ENCODE data around the gene TMC5. TPM values are rescaled to one million over a fixed set of nuclear protein-coding genes. Genes with fewer than 3 reads are reported as not detected.

TMC5 gene
- polyA plus RNA-seq, 1 of the 3 experiments (the other 2 are of a cell fraction), result not detected

DNA sequence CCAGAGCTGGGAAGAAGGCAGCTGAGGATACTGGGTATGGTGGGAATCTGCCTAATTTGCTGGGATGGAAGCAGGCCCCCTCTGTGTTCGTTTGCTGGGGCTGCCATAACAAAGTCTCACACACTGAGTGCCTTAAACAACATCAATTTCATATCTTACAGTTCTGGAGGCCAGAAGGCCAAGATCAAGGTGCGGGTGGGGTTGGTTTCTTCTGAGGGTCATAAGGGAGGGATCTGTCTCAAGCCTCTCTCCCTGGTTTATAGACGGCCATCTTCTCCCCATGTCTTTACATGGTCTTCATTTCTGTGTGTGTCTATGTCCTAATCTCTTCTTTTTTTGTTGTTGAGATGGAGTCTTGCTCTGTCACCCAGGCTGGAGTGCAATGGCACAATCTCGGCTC is 68.4 kb downstream of the TMC5 start (continued):
- no peak for TF ChIP-seq MXI1 (IDR thresholded peaks at IDR 0.05; ENCODE audit: low read depth, low read length)

- H3K4me2 ChIP-seq, result no peak overlapping the region
- no peak overlapping the region for H3K4me3 ChIP-seq (ENCODE audit: low read depth in 2 of 2, low read length in 1 of 2)
- POLR2A ChIA-PET, result no interaction called here
- H3F3A ChIP-seq (replicated peaks; ENCODE audit: insufficient read depth), result no peaks in the 10 kb centered on the region
- TF ChIP-seq SMC3 (IDR thresholded peaks at IDR 0.05; ENCODE audit: low read depth, low read length) (no peak), ZBTB33 (IDR thresholded peaks at IDR 0.05; ENCODE audit: borderline replicate concordance, low read depth) (no peak), RCOR1 (IDR thresholded peaks at IDR 0.05; ENCODE audit: low read length) (no peak), JUND (IDR thresholded peaks at IDR 0.05) (no peak), NFIC (IDR thresholded peaks at IDR 0.05; ENCODE audit: borderline replicate concordance) (no peak), EP300 (IDR thresholded peaks at IDR 0.05; ENCODE audit: borderline replicate concordance in 1 of 2, low read depth in 1 of 2, low read length in 1 of 2) (no peak), MEF2A (IDR thresholded peaks at IDR 0.05; ENCODE audit: borderline replicate concordance, low read depth) (no peak)
- no peaks in the 10 kb centered on the region for H3K36me3 ChIP-seq (replicated peaks in 1 of 2; ENCODE audit: control insufficient read depth in 1 of 2, insufficient read depth in 2 of 2, low read length in 1 of 2)
- H3K27me3 ChIP-seq (ENCODE audit: insufficient read depth), result no peaks in the 10 kb centered on the region
- DNase-seq, result no peak
- no peaks in the 10 kb centered on the region for H3K9me3 ChIP-seq
- no peaks in the 10 kb centered on the region for H3K79me2 ChIP-seq (ENCODE audit: insufficient read depth)
- no peak overlapping the region for H3K9ac ChIP-seq
- 72% methylated on average over 10 of the region's 10 CpGs for WGBS (ENCODE audit: low lambda C conversion rate)
- H3K9me2 ChIP-seq, result no peaks in the 10 kb centered on the region
- CTCF ChIA-PET, result interaction anchor here (1.0 to 1.8 kb wide), 2 partner anchors 16 to 401 kb away, joined by 3 to 7 read pairs; no protein-coding TSS in a partner anchor
- no peak overlapping the region for H2AFZ ChIP-seq (ENCODE audit: low read depth)
- H3K27ac ChIP-seq (ENCODE audit: low read depth in 2 of 2, low read length in 1 of 2), result no peak overlapping the region
- H3K4me1 ChIP-seq (ENCODE audit: control insufficient read depth in 1 of 2, insufficient read depth in 2 of 2, low read depth in 1 of 2, low read length in 1 of 2), result no peaks in the 10 kb centered on the region
- H4K20me1 ChIP-seq (ENCODE audit: insufficient read depth), result no peaks in the 10 kb centered on the region
These were observed 69.2 kb downstream of the TMC5 start for GRCh38 chr16:19486750-19487325.

DNA sequence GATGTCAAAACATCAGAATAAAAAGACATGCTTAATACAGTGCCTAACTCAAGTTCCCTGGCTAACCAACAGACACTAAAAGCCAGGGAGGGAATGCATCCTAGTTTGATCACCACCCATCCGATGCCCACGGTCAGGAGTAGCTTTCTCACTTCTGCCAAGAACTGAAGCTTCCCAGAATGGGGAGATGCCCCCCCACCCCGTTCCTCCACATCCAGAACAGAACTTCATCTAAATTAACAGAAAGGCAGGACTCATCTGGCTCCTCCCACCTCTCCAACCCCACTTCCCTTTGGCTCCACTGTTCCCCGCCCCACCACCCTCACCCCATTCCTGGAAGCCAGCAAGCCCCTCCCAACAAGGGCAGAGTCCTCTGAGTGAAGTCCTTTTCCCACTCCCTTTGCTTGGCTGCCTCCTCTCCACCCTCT is 70.5 kb downstream of the TMC5 start:
- H3K9me3 ChIP-seq, result no peaks in the 10 kb centered on the region
- no peak for DNase-seq
- POLR2A ChIA-PET, result no interaction called here
- H3K27ac ChIP-seq (ENCODE audit: low read depth in 2 of 2, low read length in 1 of 2), result no peak overlapping the region
- no peak overlapping the region for H3K9ac ChIP-seq
- no peaks in the 10 kb centered on the region for H4K20me1 ChIP-seq (ENCODE audit: insufficient read depth)
- no peak overlapping the region for H2AFZ ChIP-seq (ENCODE audit: low read depth)
- no peaks in the 10 kb centered on the region for H3K9me2 ChIP-seq
- H3K79me2 ChIP-seq (ENCODE audit: insufficient read depth), result no peaks in the 10 kb centered on the region
- 75% methylated on average over 4 of the region's 4 CpGs for WGBS (ENCODE audit: low lambda C conversion rate)
- H3K36me3 ChIP-seq (replicated peaks in 1 of 2; ENCODE audit: control insufficient read depth in 1 of 2, insufficient read depth in 2 of 2, low read length in 1 of 2), result no peaks in the 10 kb centered on the region
- no peaks in the 10 kb centered on the region for H3K27me3 ChIP-seq (ENCODE audit: insufficient read depth)
- no peaks in the 10 kb centered on the region for H3F3A ChIP-seq (replicated peaks; ENCODE audit: insufficient read depth)
- CTCF ChIA-PET, result interaction anchor here (1.0 to 1.8 kb wide), 2 partner anchors 15 to 99 kb away, joined by 3 to 7 read pairs; no protein-coding TSS in a partner anchor
- H3K4me2 ChIP-seq, result no peak overlapping the region
- no peaks in the 10 kb centered on the region for H3K4me1 ChIP-seq (ENCODE audit: control insufficient read depth in 1 of 2, insufficient read depth in 2 of 2, low read depth in 1 of 2, low read length in 1 of 2)
- no peak overlapping the region for H3K4me3 ChIP-seq (ENCODE audit: low read depth in 2 of 2, low read length in 1 of 2)
- TF ChIP-seq ELF1 (IDR thresholded peaks at IDR 0.05) (no peak), GATA2 (CRISPR knock-in tag; IDR thresholded peaks at IDR 0.05) (no peak), PBX3 (IDR thresholded peaks at IDR 0.05) (no peak), YY1 (IDR thresholded peaks at IDR 0.05; ENCODE audit: low read depth) (no peak), RFX5 (IDR thresholded peaks at IDR 0.05; ENCODE audit: low read length) (no peak), CTCF (IDR thresholded peaks at IDR 0.05) (no peak), SMC3 (IDR thresholded peaks at IDR 0.05; ENCODE audit: low read depth, low read length) (no peak), NRF1 (IDR thresholded peaks at IDR 0.05; ENCODE audit: low read depth, low read length) (no peak), MXI1 (IDR thresholded peaks at IDR 0.05; ENCODE audit: low read depth, low read length) (no peak), FOSL2 (IDR thresholded peaks at IDR 0.05; ENCODE audit: borderline replicate concordance, low read depth) (no peak), SIN3A (IDR thresholded peaks at IDR 0.05; ENCODE audit: borderline replicate concordance, low read depth, low read length) (no peak), FOXM1 (IDR thresholded peaks at IDR 0.05; ENCODE audit: low read depth) (no peak)
- TF ChIP-seq, protein P1, sequence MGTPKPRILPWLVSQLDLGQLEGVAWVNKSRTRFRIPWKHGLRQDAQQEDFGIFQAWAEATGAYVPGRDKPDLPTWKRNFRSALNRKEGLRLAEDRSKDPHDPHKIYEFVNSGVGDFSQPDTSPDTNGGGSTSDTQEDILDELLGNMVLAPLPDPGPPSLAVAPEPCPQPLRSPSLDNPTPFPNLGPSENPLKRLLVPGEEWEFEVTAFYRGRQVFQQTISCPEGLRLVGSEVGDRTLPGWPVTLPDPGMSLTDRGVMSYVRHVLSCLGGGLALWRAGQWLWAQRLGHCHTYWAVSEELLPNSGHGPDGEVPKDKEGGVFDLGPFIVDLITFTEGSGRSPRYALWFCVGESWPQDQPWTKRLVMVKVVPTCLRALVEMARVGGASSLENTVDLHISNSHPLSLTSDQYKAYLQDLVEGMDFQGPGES (IDR thresholded peaks at IDR 0.05; ENCODE audit: low read depth, low read length), result no peak

All from SK-N-SH (cell line).